Ecto neural progenitor cell (in vitro differentiated cells): Measurements from ENCODE around the gene SPEG.
"Not testable (repeated sequence)": the region's sequence is repeated elsewhere in the genome, so short reads cannot be mapped to it uniquely, and the experiment has no call there.

Experiments
- DNase-seq: peaks from one replicate; pipeline ENCODE4 v3.0.0-alpha.2; 2018; ENCODE audit warnings: low spot score

Gene SPEG

GRCh38 chr2:219434718-219435525 is at the start of gene SPEG:
Gene SPEG, plus strand, starts transcription at chr2:219434843. Its CDS starts 135 bp downstream, at chr2:219434978.
- peak; percentile 64 for DNase-seq

- DNase-seq, result no peak
These were observed 49.8 kb upstream of the SPEG start for GRCh38 chr2:219384859-219385258.

- no peak for DNase-seq
These were observed 48.6 kb upstream of the SPEG start for GRCh38 chr2:219385958-219386520.

- DNase-seq, result no peak
These were observed 47.9 kb upstream of the SPEG start for GRCh38 chr2:219386532-219387280.

- DNase-seq, result peak; percentile 98
These were observed 47.1 kb upstream of the SPEG start, which contains the start of gene DNPEP for GRCh38 chr2:219387306-219388120. Gene DNPEP, minus strand, starts transcription at chr2:219387912. Its CDS starts 118 bp downstream, at chr2:219387794.

GRCh38 chr2:219388121-219388906 is 46.3 kb upstream of the SPEG start:
- DNase-seq, result peak; percentile 98

- DNase-seq, result no peak
These were observed 45.8 kb upstream of the SPEG start for GRCh38 chr2:219388907-219389156.

GRCh38 chr2:219392754-219393153 is 41.9 kb upstream of the SPEG start:
- no peak for DNase-seq

- DNase-seq, result not testable (repeated sequence)
These were observed 39.6 kb upstream of the SPEG start for GRCh38 chr2:219395056-219395455.

- DNase-seq, result no peak
These were observed 39.0 kb upstream of the SPEG start for GRCh38 chr2:219395609-219396008.

- no peak for DNase-seq
These were observed 37.7 kb upstream of the SPEG start for GRCh38 chr2:219396863-219397457.

GRCh38 chr2:219398721-219399363 is 35.8 kb upstream of the SPEG start:
- DNase-seq, result no peak

- no peak for DNase-seq
These were observed 34.7 kb upstream of the SPEG start for GRCh38 chr2:219399716-219400478.

GRCh38 chr2:219400562-219400961 is 34.1 kb upstream of the SPEG start:
- no peak for DNase-seq

GRCh38 chr2:219401606-219402005 is 33.0 kb upstream of the SPEG start:
- DNase-seq, result no peak

GRCh38 chr2:219402665-219403515 is 31.8 kb upstream of the SPEG start:
- peak; percentile 78 for DNase-seq

GRCh38 chr2:219403861-219404260 is 30.8 kb upstream of the SPEG start:
- DNase-seq, result no peak

GRCh38 chr2:219404291-219404910 is 30.2 kb upstream of the SPEG start:
- DNase-seq, result no peak
